Measurements from ENCODE around the gene ZNF3.
"Not testable (repeated sequence)": the region's sequence is repeated elsewhere in the genome, so short reads cannot be mapped to it uniquely, and the experiment has no call there.

The ZNF3 gene

DNA sequence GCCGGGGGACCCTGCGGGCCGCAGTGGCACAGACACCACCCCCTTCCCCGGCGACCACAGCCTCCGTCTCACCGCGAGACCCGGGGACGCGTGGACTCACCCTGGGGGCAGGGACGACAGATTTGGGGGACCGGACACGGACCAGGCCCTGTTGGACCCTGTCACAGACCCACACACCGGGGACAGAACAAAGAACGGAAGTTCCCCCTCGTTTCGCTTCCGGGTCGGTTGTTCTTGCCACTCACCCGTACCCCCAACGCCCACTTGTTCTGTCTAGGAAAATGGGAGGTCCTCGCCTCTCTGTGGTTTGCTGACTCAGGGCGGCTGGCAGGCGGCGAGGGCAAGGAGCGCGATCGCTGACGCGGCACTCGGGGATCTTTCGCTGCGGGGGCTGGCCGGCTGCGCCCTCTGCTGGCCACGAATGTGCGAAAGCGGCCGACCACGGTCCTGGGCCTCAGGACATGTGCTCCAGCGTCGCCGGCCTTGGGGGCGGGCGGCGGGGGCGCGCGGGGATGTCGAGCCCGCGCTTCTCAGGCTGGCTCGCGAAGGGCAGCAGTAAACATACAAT lies at the start of gene ZNF3:
Gene ZNF3 (minus strand): TSS at position 189 of the 568 bp plus-strand sequence. CDS start 4,366 bp downstream, outside the sequence.
- DNase-seq (ENCODE audit: low read depth in 2 of 2, low spot score in 1 of 2), result peak; percentile 93 to 96

DNA sequence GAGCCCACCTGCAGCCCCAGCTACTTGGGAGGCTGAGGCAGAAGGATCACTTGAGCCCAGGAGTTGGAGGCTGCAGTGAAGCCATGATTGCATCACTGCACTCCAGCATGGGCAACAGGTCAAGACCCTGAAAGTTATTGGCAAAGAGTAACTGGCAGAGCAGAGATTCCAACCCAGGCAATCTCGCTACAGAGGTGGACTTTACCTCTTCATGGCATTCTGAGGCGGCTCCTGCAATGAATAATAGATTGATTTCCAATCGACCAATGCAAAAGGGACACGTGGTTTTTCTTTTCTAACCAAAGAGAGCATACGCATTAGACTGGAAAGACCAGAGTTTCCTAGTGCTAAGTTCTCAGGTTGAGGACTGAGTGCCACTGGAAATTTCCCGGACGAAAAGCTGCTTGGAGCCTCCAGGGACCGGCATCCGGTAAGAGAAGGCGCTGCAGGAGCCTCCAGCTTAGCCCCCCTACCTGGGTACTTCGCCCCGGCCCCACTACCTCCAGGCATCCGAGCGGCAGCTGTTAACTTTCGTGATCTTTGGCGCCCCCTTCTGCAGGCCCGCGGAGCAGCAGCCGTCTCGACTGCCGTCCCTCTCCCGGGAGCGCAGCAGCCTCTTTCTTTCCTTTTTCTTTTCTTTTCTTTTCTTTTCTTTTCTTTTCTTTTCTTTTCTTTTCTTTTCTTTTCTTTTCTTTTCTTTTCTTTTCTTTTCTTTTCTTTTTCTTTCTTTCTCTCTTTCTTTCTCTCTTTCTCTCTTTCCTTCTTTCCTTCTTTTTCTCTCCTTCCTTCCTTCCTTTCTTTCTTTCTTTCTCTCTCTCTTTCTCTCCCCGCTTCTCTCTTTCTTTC lies 49.3 kb upstream of the ZNF3 start:
- DNase-seq (ENCODE audit: low read depth in 2 of 2, low spot score in 1 of 2), result peak; percentile 59 to 69

DNA sequence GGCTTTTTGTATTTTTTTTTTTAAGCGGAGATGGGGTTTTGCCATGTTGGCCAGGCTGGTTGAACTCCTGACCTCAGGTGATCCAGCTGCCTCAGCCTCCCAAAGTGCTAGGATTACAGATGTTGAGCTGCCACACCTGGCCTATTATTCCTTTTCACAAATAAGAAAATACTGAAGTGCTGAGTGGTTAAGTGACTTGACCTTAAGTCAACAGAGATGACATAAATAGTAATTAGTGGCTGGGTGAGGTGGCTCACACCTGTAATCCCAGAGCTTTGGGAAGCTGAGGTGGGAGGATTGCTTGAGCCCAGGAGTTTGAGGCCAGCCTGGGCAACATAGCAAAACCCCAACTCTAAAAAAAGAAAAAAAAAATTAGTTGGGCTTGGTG lies 48.7 kb upstream of the ZNF3 start:
- not testable (repeated sequence) for DNase-seq (ENCODE audit: low read depth in 2 of 2, low spot score in 1 of 2)

DNA sequence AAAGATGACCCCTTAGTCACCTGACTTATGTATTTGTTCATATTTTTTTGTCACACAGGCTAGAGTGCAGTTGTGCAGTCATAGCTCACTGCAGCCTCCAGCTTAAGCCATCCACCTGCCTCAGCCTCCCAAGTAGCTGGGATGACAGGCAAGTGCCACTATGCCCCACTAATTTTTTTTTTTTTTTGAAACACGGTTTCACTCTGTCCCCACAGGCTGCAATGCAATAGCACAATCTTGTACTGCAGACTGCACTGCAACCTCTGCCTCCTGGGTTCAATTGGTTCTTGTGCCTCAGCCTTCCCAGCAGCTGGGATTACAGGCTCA lies 47.1 kb upstream of the ZNF3 start:
- no peak for DNase-seq (ENCODE audit: low read depth in 2 of 2, low spot score in 1 of 2)

DNA sequence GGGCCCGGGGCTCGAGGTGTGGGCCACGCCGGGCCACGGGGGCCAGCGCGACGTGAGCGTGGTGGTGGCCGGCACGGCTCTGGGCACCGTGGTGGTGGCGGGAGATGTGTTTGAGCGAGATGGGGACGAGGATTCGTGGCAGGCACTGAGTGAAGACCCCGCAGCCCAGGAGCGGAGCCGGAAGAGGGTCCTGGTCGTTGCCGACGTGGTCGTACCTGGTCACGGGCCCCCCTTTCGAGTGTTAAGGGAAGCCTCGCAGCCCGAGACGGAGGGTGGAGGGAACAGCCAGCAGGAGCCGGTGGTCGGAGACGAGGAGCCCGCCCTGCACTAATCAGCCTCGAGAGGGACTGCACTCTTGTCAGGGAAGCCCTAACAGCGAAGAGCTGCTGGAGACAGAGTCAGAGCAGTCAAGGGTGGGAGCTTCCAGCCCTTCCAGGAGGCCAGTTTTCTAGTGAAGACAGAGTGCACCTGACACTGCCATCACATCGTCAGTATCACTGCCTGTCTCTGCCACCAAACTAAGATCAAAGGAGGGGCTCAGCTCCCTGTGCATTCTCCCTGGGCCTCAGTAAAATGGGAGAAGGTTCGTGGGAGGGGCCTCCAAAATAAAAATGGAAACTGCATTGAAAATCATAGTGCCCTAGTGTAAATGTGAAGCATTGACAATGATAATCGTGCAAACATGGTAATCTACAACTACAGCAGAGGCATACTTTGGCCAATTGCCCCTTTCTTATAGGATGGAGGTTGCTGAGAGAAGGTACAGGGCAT lies 46.5 kb upstream of the ZNF3 start:
- no peak for DNase-seq (ENCODE audit: low read depth in 2 of 2, low spot score in 1 of 2)

DNA sequence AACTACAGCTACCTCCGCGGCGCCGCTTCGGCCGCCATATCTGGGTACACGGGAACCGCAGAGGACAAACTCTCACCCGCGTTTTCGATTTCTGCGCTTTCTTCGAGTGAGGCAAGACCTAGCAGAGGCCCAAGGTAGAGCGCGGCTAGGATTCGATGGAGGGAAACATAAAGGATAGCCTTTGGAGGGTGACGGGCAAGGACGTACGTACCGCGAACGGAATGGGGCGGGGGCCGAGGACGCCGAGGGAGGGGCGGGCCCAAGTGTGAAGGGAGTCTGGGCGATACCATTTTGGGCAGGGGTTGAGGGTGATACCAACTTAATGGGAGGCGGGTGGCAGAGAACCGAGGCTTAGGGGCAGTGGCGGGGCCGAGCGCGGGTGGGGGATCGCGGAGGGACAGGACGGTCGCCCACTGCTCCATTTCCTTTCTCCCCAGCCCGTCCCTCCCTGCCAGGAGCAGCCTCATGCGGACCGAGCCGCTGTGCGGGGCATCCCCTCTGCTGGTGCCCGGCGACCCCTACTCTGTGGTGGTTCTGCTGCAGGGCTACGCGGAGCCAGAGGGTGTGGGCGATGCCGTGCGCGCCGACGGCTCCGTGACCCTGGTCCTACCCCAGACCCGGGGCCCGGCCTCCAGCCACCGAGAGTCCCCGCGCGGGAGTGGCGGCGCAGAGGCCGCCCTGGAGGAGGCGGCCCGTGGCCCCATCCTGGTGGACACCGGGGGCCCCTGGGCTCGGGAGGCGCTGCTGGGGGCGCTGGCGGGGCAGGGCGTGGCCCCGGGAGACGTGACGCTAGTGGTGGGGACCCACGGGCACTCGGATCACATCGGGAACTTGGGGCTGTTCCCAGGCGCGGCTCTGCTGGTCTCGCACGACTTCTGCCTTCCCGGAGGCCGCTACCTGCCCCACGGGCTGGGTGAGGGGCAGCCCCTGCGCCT lies 45.7 kb upstream of the ZNF3 start, which contains the start of gene MBLAC1:
Gene MBLAC1 (plus strand): TSS at position 37 of the 935 bp plus-strand sequence. CDS start 429 bp downstream, at position 466.
- peak; percentile 81 to 87 for DNase-seq (ENCODE audit: low read depth in 2 of 2, low spot score in 1 of 2)

DNA sequence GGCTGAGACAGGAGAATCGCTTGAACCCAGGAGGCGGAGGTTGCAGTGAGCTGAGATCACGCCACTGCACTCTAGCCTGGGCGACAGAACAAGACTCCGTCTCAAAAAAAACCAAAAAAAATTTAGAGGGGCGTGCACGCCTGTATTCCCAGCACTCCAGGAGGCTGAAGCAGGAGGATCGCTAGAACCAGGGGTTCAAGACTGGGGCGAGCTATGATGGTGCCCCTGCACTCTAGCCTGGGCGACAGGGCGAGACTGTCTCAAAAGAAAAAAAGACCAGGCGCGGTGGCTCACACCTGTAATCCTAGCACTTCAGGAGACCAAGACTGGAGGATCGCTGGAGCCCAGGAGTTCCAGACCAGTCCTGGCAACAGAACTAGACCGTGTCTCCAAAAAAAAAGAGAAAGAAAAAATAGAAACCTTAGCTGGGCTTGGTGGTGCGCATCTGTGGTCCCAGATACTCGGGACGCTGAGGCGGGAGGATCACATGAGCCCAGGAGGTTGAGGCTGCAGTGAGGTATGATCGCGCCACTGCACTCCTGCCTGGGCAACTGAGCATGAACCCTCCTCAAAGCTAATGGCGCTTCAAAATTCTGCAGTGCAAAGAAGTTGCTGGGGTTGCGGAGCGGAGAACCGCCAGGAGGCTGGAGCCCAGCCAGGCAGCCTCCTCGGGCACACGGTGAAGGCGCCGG lies 44.9 kb upstream of the ZNF3 start:
- no peak for DNase-seq (ENCODE audit: low read depth in 2 of 2, low spot score in 1 of 2)

DNA sequence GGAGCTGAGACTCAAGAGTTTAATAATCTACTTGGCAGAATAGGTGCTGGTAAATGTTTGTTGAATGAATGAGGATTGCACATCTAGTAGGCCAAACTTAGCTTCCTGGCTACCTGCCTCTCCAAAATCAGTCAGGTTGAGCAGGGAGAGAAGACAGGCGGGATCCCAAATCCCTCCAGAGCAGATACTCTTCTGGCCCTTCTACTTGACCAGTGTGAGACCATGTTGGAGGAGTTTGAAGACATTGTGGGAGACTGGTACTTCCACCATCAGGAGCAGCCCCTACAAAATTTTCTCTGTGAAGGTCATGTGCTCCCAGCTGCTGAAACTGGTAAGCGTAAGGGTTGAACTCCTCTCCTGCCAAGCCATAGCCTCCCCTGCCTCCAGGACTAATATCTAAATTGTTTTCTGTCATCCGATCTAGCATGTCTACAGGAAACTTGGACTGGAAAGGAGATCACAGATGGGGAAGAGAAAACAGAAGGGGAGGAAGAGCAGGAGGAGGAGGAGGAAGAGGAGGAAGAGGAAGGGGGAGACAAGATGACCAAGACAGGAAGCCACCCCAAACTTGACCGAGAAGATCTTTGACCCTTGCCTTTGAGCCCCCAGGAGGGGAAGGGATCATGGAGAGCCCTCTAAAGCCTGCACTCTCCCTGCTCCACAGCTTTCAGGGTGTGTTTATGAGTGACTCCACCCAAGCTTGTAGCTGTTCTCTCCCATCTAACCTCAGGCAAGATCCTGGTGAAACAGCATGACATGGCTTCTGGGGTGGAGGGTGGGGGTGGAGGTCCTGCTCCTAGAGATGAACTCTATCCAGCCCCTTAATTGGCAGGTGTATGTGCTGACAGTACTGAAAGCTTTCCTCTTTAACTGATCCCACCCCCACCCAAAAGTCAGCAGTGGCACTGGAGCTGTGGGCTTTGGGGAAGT lies 43.0 kb upstream of the ZNF3 start:
- DNase-seq (ENCODE audit: low read depth in 2 of 2, low spot score in 1 of 2), result no peak

DNA sequence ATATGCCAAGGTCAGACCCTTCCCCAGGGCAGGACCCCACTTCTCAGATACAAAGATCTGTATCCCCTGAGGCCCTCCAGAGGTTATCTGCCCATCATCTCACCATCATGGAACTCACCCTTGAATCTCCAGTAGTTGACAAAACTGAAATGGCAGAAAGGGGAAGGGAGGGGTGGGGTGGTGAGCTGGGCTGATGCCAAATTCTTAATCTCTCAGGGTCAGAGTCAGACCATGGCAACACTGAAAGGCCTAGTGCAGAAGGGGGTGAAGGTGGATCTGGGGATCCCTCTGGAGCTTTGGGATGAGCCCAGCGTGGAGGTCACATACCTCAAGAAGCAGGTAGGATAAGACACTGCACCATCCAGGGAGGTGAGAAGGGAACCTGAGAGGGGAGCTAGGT lies 41.0 kb upstream of the ZNF3 start:
- DNase-seq (ENCODE audit: low read depth in 2 of 2, low spot score in 1 of 2), result no peak

DNA sequence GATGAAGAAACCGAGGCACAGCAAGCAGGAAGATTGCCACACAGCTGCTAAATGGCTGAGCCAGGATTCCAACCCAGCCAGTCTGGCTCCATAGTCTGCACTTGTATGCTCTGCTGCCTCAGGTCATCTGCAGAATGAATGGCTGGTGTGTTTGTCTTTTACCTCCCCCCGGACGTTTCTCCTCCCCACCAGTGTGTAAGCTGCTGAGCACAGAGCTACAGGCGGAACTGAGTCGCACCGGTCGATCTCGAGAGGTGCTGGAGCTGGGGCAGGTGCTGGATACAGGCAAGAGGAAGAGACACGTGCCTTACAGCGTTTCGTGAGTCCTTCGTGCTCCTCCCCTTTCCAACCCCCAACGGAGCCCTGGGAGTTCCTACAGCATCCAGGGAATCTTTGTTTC lies 40.5 kb upstream of the ZNF3 start:
- DNase-seq (ENCODE audit: low read depth in 2 of 2, low spot score in 1 of 2), result no peak

DNA sequence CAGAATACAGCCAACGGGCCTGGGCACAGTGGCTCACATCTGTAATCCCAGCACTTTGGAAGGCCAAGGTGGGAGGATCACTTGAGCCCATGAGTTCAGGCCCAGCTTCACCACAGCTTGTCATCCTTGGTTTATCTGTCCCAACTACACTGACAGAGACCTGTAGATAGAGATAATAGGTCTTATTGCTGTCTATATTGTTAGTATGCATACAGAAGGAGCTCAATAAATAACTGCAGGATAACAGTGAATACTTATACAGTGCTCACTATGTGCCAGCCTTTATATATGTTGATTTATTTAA lies 39.2 kb upstream of the ZNF3 start:
- DNase-seq (ENCODE audit: low read depth in 2 of 2, low spot score in 1 of 2), result no peak

DNA sequence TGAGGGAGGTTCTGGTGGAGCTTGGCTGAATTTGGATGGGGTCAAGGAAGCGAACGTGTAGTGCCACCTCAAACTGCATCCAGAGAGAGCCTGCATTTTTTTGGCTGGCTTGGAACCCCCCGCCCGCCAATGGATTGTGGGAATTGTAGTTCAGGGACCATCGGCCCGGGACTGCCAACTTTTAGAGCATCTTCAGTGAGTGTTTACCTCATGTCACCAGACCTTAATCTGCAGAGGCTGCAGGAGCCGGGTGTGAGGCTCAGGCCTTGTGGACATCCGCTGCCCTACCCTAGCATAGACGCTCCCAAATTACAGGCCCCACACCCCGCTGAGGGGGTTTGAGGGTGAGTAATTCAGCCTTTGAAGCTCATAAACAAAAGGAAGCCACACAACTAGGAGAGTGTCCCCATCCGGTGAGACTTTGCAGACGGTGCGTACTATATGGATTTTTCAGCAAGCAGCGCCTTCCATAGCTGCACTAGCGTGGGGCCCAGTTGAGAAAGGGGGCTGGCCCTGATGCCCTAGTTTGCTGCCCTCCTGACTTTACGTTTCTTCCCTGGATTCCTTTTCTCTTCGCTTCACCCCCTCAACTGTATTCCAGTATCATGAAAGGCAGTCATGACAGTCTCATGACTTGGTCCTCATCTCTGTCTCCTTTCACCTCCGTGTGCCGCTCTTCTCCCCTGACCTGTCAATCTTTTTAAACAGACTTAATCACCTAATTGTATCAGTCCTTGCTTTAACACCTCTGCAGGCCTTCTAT lies 38.6 kb upstream of the ZNF3 start:
- no peak for DNase-seq (ENCODE audit: low read depth in 2 of 2, low spot score in 1 of 2)

DNA sequence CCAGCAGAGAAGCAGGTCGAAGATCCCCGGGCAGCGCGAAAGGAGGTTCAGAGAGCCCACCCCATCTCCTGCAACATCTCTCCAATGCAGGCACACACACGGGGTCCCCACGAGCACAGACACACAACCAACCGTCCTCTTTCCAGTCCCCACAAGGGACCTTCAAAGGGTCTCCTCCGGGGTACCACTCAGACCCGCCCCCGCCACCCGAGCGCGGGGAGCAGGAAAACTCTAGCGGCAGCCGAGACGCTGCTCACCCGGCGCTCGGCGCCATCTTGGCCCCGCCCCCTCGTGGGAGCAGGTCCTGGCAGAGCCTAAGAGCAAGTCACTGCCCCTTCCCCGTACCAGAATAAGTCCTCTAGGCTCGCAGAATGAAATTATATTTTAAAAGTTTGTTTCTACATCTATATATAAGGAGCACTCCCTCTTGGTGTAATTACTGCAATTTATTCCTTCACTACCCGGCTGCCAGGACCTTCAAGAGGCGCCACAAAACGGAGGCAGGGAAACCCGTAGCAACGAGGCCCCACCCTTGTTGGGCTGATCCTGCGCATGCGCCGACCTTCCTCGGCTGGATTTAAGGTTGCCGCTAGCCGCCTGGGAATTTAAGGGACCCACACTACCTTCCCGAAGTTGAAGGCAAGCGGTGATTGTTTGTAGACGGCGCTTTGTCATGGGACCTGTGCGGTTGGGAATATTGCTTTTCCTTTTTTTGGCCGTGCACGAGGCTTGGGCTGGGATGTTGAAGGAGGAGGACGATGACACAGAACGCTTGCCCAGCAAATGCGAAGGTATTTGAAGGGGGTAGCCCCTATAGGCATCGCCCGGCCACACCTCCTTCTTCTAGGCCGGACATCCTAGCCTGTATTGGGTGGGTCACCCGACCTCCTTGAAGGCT lies 37.8 kb upstream of the ZNF3 start, which contains the start of the genes CNPY4 and TAF6:
Gene CNPY4 (plus strand): TSS at position 563 of the 898 bp plus-strand sequence. CDS start 111 bp downstream, at position 674.
Gene TAF6 (minus strand): TSS at position 287 of the 898 bp plus-strand sequence. CDS start 5,149 bp downstream, outside the sequence.
- DNase-seq (ENCODE audit: low read depth in 2 of 2, low spot score in 1 of 2), result peak; percentile 92

DNA sequence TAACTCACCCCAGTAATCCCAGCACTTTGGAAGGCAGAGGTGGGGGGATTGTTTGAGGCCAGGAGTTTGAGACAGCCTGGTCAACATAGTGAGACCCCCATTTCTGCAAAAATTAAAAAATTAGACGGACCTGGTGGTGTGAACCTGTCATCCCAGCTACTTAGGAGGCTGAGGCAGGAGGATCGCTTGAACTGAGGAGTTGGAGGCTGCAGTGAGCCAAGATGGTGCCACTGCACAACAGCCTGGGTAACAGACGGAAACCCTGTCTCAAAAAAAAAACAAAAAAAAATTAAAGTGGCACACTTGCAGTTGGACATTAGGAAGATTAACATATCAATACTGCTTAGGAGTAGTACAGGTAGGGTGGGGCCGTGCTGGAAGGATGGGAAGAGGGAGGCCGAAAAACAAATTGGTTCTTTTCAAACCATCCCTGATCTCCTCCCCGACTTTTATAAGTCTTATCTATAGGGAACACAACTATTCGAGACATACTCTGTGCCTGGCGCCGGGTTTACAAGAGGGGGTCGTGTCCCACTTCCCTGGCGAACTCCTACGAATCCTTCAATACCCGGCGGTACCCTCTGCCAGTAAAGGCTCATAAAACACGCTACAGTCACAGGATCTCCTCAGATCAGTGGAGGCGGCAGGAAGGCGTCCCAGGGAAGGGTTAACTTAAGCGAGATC lies 37.0 kb upstream of the ZNF3 start:
- no peak for DNase-seq (ENCODE audit: low read depth in 2 of 2, low spot score in 1 of 2)

DNA sequence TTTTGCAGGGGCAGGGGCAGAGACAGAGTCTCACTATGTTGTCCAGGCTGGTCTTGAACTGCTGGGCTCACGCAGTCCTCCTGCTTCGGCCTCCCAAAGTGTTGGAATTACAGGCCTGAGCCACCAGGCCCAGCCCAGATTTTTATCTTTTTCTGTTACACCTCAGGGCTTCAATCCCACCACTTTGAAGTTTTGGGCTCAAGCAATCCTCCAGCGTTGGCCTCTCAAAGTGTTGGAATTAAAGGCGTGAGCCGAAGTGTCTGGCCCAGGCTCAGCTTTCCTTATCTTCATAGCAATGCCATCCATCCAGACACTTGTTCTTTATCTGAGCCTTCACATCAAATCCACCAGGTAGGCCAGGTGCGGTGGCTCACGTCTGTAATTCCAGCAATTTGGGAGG lies 33.5 kb upstream of the ZNF3 start:
- no peak for DNase-seq (ENCODE audit: low read depth in 2 of 2, low spot score in 1 of 2)

DNA sequence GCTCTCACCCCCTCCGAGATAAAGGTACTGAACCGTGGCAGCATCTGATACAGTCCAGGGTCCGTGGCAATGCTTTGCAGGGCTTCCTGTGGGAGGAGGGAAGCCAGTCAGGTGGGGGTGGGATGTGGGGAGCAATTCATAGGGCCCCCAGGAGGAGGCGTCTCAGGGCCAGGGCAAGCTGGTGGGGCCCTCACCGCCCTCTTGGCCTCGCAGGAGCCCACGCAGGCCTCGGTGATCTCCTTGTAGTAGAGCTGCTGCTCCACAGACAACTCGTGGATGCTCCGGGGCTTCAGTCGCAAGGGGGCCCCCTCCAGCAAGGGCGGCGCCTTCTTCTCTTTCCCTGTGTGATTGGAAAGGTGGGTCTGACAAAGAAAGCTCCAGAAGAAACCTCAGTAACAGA lies 30.4 kb upstream of the ZNF3 start:
- no peak for DNase-seq (ENCODE audit: low read depth in 2 of 2, low spot score in 1 of 2)

DNA sequence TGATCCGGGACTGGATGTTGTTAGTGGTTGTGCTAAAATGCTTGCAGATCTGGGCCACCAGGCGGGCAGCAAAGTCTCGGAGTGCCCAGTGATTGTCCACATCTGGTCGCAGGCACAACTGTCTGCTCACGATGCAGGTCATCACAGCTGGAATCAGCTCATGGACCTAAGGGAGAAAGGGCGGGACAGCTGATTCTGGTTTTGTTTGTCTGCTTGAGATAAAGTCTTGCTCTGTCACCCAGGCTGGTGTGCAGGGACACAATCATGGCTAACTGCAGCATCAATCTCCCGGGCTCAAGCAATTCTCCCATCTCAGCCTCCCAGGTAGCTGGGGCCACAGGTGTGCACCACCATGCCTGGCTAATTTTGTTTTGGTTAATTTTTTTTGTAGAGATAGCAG lies 29.6 kb upstream of the ZNF3 start:
- no peak for DNase-seq (ENCODE audit: low read depth in 2 of 2, low spot score in 1 of 2)
